ENCODE measurements around the gene ZSCAN29.

GRCh38 chr15:43403616-43404015 lies 32.8 kb upstream of the ZSCAN29 start:
- no peak for TF ChIP-seq POLR2A (IDR thresholded peaks at IDR 0.05; ENCODE audit: low read length)
- TF ChIP-seq GATA1 (IDR thresholded peaks at IDR 0.05; ENCODE audit: low read depth, low read length): no peak
